HG02588 (cell line): ENCODE results near the gene WWOX.

Experiments used
- ATAC-seq: cut with Tn5 transposase; IDR thresholded peaks from one replicate; pipeline ENCODE4 v1.9.1; 2021; ENCODE audit warnings: mild to moderate bottlenecking, moderate library complexity; ENCODE audit not compliant: unreplicated experiment

WWOX gene

GRCh38 chr16:78988361-78988969 lies 889.0 kb downstream of the WWOX start:
- no peak for ATAC-seq

- no peak for ATAC-seq
Measured at GRCh38 chr16:78990309-78990701, 890.9 kb downstream of the WWOX start.

- ATAC-seq: no peak
Measured at GRCh38 chr16:78992001-78992400, 892.5 kb downstream of the WWOX start.

- no peak for ATAC-seq
Measured at GRCh38 chr16:78993346-78993745, 893.9 kb downstream of the WWOX start.

GRCh38 chr16:78994135-78994745 lies 894.8 kb downstream of the WWOX start:
- ATAC-seq: no peak

GRCh38 chr16:78995441-78995840 lies 896.0 kb downstream of the WWOX start:
- ATAC-seq: no peak

GRCh38 chr16:78996790-78997189 lies 897.3 kb downstream of the WWOX start:
- ATAC-seq: no peak

GRCh38 chr16:78998879-78999278 lies 899.4 kb downstream of the WWOX start:
- no peak for ATAC-seq

- ATAC-seq: no peak
Measured at GRCh38 chr16:79001156-79001967, 901.9 kb downstream of the WWOX start.

- ATAC-seq: no peak
Measured at GRCh38 chr16:79003026-79003609, 903.7 kb downstream of the WWOX start.

GRCh38 chr16:79004309-79004708 lies 904.9 kb downstream of the WWOX start:
- no peak for ATAC-seq

GRCh38 chr16:79005096-79005495 lies 905.6 kb downstream of the WWOX start:
- no peak for ATAC-seq

- no peak for ATAC-seq
Measured at GRCh38 chr16:79006206-79006605, 906.8 kb downstream of the WWOX start.

- no peak for ATAC-seq
Measured at GRCh38 chr16:79006765-79007164, 907.3 kb downstream of the WWOX start.

- ATAC-seq: no peak
Measured at GRCh38 chr16:79007614-79008013, 908.2 kb downstream of the WWOX start.

- ATAC-seq: no peak
Measured at GRCh38 chr16:79008036-79008868, 908.8 kb downstream of the WWOX start.

- ATAC-seq: no peak
Measured at GRCh38 chr16:79008869-79009179, 909.4 kb downstream of the WWOX start.

- ATAC-seq: no peak
Measured at GRCh38 chr16:79009896-79010295, 910.4 kb downstream of the WWOX start.

- no peak for ATAC-seq
Measured at GRCh38 chr16:79011282-79011681, 911.8 kb downstream of the WWOX start.

- ATAC-seq: no peak
Measured at GRCh38 chr16:79012671-79013434, 913.4 kb downstream of the WWOX start.
